Endothelial cell of umbilical vein (primary cell): ENCODE results near the gene SKAP1. TPM values are rescaled to one million over a fixed set of nuclear protein-coding genes. Genes with fewer than 3 reads are reported as not detected.

Source experiments
- BruUV-seq: library from RNA; stranded (reverse); fragments of 400-500 nt; replicated peaks from 2 replicates; lab custom pipeline; 2021; lab: Mats Ljungman, UMichigan
- CTCF ChIA-PET: fragments of 300-600, 350-600 bp; sonication (Branson Sonifier 250); formaldehyde crosslinking; loops from one replicate; lab custom pipeline; 2021; ENCODE audit warnings: antibody characterized with exemption, inconsistent platforms; lab: Charles Lee
- POLR2A ChIA-PET: fragments of 300-600, 350-600 bp; sonication (Branson Sonifier 250); formaldehyde crosslinking; loops from one replicate; lab custom pipeline; 2021; ENCODE audit warnings: antibody characterized with exemption, inconsistent platforms; lab: Charles Lee
- DNase-seq: peaks from one replicate; pipeline ENCODE4 v3.0.0-alpha.2; 2011; ENCODE audit warnings: low read depth, low spot score
- FAIRE-seq: peaks from 2 replicates; lab custom pipeline; 2011; peaks lifted over from hg19 to GRCh38; lab: Jason Lieb, UNC
- H2AFZ ChIP-seq: 2 replicates; pipeline ENCODE4 v1.6.0; 2012; ENCODE audit warnings: low read depth, low read length, control low read depth, inconsistent platforms
- H3K27ac ChIP-seq: 2 replicates; pipeline ENCODE4 v1.5.1; 2011; ENCODE audit warnings: low read depth, mild to moderate bottlenecking, control low read depth, low read length, moderate library complexity; ENCODE audit not compliant: insufficient read depth
- H3K27me3 ChIP-seq, 2 experiments: 2 replicates each; pipeline versions ENCODE4 v1.6.0 to v1.6.1; 2011; ENCODE audit warnings: low read length in 2 of 2, mixed read lengths in 1 of 2; ENCODE audit not compliant: control insufficient read depth in 2 of 2, insufficient read depth in 2 of 2
- H3K36me3 ChIP-seq, 2 experiments: 2 replicates in 1 of 2; 3 replicates in 1 of 2; pipeline ENCODE4 v1.5.1; 2011; ENCODE audit warnings: low read length in 2 of 2, mild to moderate bottlenecking in 1 of 2, moderate library complexity in 1 of 2; ENCODE audit not compliant: control insufficient read depth in 2 of 2, insufficient read depth in 2 of 2; ENCODE audit errors: extremely low read depth in 1 of 2
- H3K4me1 ChIP-seq: 3 replicates; pipeline ENCODE4 v1.5.1; 2011; ENCODE audit warnings: mild to moderate bottlenecking, low read length; ENCODE audit not compliant: control insufficient read depth, insufficient read depth; ENCODE audit errors: extremely low read depth
- H3K4me2 ChIP-seq: 2 replicates; pipeline ENCODE4 v1.6.1; 2011; ENCODE audit warnings: low read length, control low read depth, mixed read lengths; ENCODE audit not compliant: insufficient read depth
- H3K4me3 ChIP-seq, 3 experiments: fragments of 200-600 bp in 1 of 3; sonication (generic), shearing (Covaris generic) in 1 of 3; replicated peaks in 1 of 3; 2 replicates each; pipeline ENCODE4 v1.5.1; 2011 to 2016; ENCODE audit warnings: control low read depth in 3 of 3, low read length in 3 of 3, mild to moderate bottlenecking in 2 of 3, inconsistent platforms in 1 of 3, low read depth in 1 of 3, moderate library complexity in 1 of 3; ENCODE audit not compliant: insufficient read depth in 1 of 3
- H3K79me2 ChIP-seq: 2 replicates; pipeline ENCODE4 v1.6.0; 2012; ENCODE audit warnings: low read length, inconsistent platforms; ENCODE audit not compliant: control insufficient read depth, insufficient read depth
- H3K9ac ChIP-seq: replicated peaks from 2 replicates; pipeline ENCODE3; 2011; ENCODE audit warnings: low read length, control low read depth; ENCODE audit not compliant: insufficient read depth; ENCODE audit errors: extremely low read depth
- H3K9me1 ChIP-seq: replicated peaks from 3 replicates; pipeline ENCODE4 v1.6.0; 2011; ENCODE audit warnings: mild to moderate bottlenecking, low read length; ENCODE audit not compliant: control insufficient read depth, insufficient read depth; ENCODE audit errors: extremely low read depth
- H3K9me3 ChIP-seq: replicated peaks from 2 replicates; pipeline ENCODE4 v1.5.1; 2012; ENCODE audit warnings: low read length, inconsistent platforms; ENCODE audit not compliant: control insufficient read depth, insufficient read depth
- H4K20me1 ChIP-seq: replicated peaks from 2 replicates; pipeline ENCODE3; 2011; ENCODE audit warnings: mild to moderate bottlenecking, low read length; ENCODE audit not compliant: control insufficient read depth, insufficient read depth; ENCODE audit errors: extremely low read depth
- FOS ChIP-seq: IDR thresholded peaks from 2 replicates; pipeline ENCODE4 v1.6.1; 2011; ENCODE audit warnings: mild to moderate bottlenecking, low read length, moderate library complexity, borderline replicate concordance; ENCODE audit not compliant: insufficient read depth
- GATA2 ChIP-seq: IDR thresholded peaks from 2 replicates; pipeline ENCODE4 v1.7.0; 2011; ENCODE audit warnings: low read depth, mild to moderate bottlenecking, moderate library complexity, mixed read lengths, low read length; ENCODE audit not compliant: insufficient read length, insufficient read depth
- JUN ChIP-seq: IDR thresholded peaks from 2 replicates; pipeline ENCODE4 v1.6.1; 2011; ENCODE audit warnings: borderline replicate concordance, low read depth; ENCODE audit not compliant: insufficient read length, insufficient read depth
- POLR2A ChIP-seq: IDR thresholded peaks from 2 replicates; pipeline ENCODE4 v1.6.1; 2012; ENCODE audit warnings: low read depth, mild to moderate bottlenecking, control low read depth, low read length
- POLR2AphosphoS5 ChIP-seq: IDR thresholded peaks from 2 replicates; pipeline ENCODE4 v1.6.1; 2012; ENCODE audit warnings: low read depth, mild to moderate bottlenecking, control low read depth, low read length, moderate library complexity; ENCODE audit not compliant: insufficient read depth
- dilution Hi-C: fragments of 300-500 bp; cut with MboI; formaldehyde crosslinking; loops from one replicate; pipeline ENCODE4 v1.15.0; 2019; ENCODE audit warnings: low sequenced_read_pairs; ENCODE audit not compliant: extremely low pct_ligation_motif_present
- intact Hi-C: fragments of 100-400 bp; cut with micrococcal nuclease; formaldehyde crosslinking; loops from one replicate; pipeline ENCODE4 v1.10.0; 2022
- polyA plus RNA-seq, 4 experiments: library from polyadenylated mRNA; depleted of rRNA in 3 of 4; stranded (reverse) in 3 of 4; unstranded in 1 of 4; fragments of >200 nt; gene quantifications; 2 replicates each; pipeline versions ENCODE4 v1.2.1 to v1.2.3, GENCODE V29; 2011 to 2012; ENCODE audit warnings: missing spikeins in 1 of 4
- total RNA-seq: library from RNA; stranded (reverse); gene quantifications from 2 replicates; pipeline ENCODE4 v1.2.3, GENCODE V29; 2021
- TF ChIP-seq, protein P1 (sequence below), 2 donors: IDR thresholded peaks; 1 replicate in 1 of 2; 2 replicates in 1 of 2; pipeline ENCODE4 v1.5.1; 2011; ENCODE audit warnings: low read length in 2 of 2, mild to moderate bottlenecking in 2 of 2, moderate library complexity in 2 of 2, control low read depth in 1 of 2, inconsistent platforms in 1 of 2, low read depth in 1 of 2; ENCODE audit not compliant: insufficient read depth in 1 of 2; ENCODE audit errors: extremely low read depth in 1 of 2
- TF ChIP-seq, protein P2 (sequence below): IDR thresholded peaks from 2 replicates; pipeline ENCODE4 v1.6.1; 2011; ENCODE audit not compliant: insufficient read depth, insufficient read length

Gene SKAP1
- total and polyA plus RNA-seq, 2 donors (not counting 3 experiments of a cell fraction or from before 2014, with no cell fraction given): 0.75 TPM; not detected in 1

DNA sequence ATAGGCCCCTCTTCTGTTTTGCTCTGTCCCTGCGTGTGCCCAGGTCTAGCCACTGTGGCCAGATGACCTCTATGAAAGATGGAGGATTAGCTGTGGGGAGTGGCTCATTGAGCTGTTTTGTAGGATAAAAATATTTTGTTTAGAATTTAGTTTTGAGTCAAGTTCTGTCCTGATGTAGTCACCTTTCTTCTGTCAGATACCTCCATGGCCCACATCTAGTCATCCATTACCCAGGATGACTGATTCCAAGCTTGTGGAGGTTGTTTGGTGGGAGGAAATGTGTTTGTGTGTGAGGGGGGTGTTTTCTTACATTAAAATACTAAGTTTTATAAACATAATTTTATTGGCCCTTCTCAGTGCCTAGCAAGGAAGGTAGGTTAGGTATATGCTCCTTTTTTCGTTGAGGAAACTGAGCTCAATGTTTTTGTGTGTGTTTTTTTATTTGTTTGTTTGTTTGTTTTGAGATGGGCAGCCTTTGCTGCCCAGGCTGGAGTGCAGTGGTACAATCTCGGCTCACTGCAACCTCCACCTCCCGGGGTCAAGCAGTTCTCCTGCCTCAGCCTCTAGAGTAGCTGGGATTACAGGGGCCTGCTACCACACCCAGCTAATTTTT is 306.1 kb downstream of the SKAP1 start:
- no peaks in the 10 kb centered on the region for H3K79me2 ChIP-seq
- H3K4me2 ChIP-seq: no peak overlapping the region
- DNase-seq (no peak), FAIRE-seq (no peak)
- intact Hi-C loops: no loop called here
- H3K27me3 ChIP-seq: no peaks in the 10 kb centered on the region
- H3K4me1 ChIP-seq: peaks cover 15% of the 10 kb centered on the region
- H3K4me3 ChIP-seq: no peak overlapping the region
- no peaks in the 10 kb centered on the region for H3K9me1 ChIP-seq
- POLR2A ChIA-PET: no interaction called here
- no peaks in the 10 kb centered on the region for H4K20me1 ChIP-seq
- H3K9ac ChIP-seq: no peak overlapping the region
- no peak overlapping the region for H2AFZ ChIP-seq
- BruUV-seq: no TSS peak
- peaks cover 14 to 23% of the 10 kb centered on the region in 2 experiments for H3K36me3 ChIP-seq
- H3K27ac ChIP-seq: no peak overlapping the region
- dilution Hi-C loops: no loop called here
- no peaks in the 10 kb centered on the region for H3K9me3 ChIP-seq
- CTCF ChIA-PET: interaction anchor here (0.7 to 1.8 kb wide), 5 partner anchors 7 to 136 kb away, joined by 3 to 6 read pairs (median 3); no protein-coding TSS in a partner anchor
- TF ChIP-seq POLR2AphosphoS5 (no peak), POLR2A (no peak), FOS (no peak), JUN (no peak), GATA2 (no peak)
- TF ChIP-seq, protein P1, sequence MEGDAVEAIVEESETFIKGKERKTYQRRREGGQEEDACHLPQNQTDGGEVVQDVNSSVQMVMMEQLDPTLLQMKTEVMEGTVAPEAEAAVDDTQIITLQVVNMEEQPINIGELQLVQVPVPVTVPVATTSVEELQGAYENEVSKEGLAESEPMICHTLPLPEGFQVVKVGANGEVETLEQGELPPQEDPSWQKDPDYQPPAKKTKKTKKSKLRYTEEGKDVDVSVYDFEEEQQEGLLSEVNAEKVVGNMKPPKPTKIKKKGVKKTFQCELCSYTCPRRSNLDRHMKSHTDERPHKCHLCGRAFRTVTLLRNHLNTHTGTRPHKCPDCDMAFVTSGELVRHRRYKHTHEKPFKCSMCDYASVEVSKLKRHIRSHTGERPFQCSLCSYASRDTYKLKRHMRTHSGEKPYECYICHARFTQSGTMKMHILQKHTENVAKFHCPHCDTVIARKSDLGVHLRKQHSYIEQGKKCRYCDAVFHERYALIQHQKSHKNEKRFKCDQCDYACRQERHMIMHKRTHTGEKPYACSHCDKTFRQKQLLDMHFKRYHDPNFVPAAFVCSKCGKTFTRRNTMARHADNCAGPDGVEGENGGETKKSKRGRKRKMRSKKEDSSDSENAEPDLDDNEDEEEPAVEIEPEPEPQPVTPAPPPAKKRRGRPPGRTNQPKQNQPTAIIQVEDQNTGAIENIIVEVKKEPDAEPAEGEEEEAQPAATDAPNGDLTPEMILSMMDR (IDR thresholded peaks at IDR 0.05; ENCODE audit: extremely low read depth in 1 of 2, insufficient read depth in 1 of 2, low read depth in 1 of 2, low read length in 2 of 2): no peak
- TF ChIP-seq, protein P2, sequence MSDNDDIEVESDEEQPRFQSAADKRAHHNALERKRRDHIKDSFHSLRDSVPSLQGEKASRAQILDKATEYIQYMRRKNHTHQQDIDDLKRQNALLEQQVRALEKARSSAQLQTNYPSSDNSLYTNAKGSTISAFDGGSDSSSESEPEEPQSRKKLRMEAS: no peak
